HEK293T (cell line): ENCODE data around the gene E2F3.

Source experiments
- CTCF ChIA-PET: fragments of 350-600 bp; formaldehyde crosslinking; extraction: SDS; loops from one replicate; lab custom pipeline; 2021; ENCODE audit warnings: antibody characterized with exemption, inconsistent platforms; lab: Yijun Ruan, JAX
- POLR2A ChIA-PET: fragments of 350-600 bp; formaldehyde crosslinking; extraction: SDS; loops from one replicate; lab custom pipeline; 2020; ENCODE audit warnings: antibody characterized with exemption, inconsistent platforms; lab: Yijun Ruan, JAX
- DNase-seq: peaks from one replicate; pipeline ENCODE4 v3.0.0; 2012; ENCODE audit warnings: mixed read lengths; ENCODE audit errors: extremely low spot score
- ARNT ChIP-seq: fragments of 450-650 bp; IDR thresholded peaks from 2 replicates; pipeline ENCODE4 v1.6.1; 2017; ENCODE audit warnings: mild to moderate bottlenecking
- BHLHE40 ChIP-seq: fragments of 450-650 bp; IDR thresholded peaks from 2 replicates; pipeline ENCODE4 v1.6.1; 2016; ENCODE audit warnings: mild to moderate bottlenecking, moderate library complexity, borderline replicate concordance
- CTBP1 ChIP-seq: fragments of 450-650 bp; IDR thresholded peaks from 2 replicates; pipeline ENCODE4 v1.6.1; 2016; ENCODE audit warnings: borderline replicate concordance
- ELF4 ChIP-seq: fragments of 450-650 bp; IDR thresholded peaks from 2 replicates; pipeline ENCODE4 v1.6.1; 2017; ENCODE audit warnings: antibody characterized with exemption
- FOXA1 ChIP-seq: fragments of 450-650 bp; IDR thresholded peaks from 2 replicates; pipeline ENCODE4 v1.6.1; 2016; ENCODE audit warnings: mild to moderate bottlenecking
- FOXK2 ChIP-seq: fragments of 450-650 bp; IDR thresholded peaks from 2 replicates; pipeline ENCODE4 v1.6.1; 2016; ENCODE audit warnings: mild to moderate bottlenecking
- FOXM1 ChIP-seq: fragments of 450-650 bp; IDR thresholded peaks from 2 replicates; pipeline ENCODE4 v1.6.1; 2017; ENCODE audit warnings: mild to moderate bottlenecking, borderline replicate concordance
- HDGF ChIP-seq: fragments of 450-650 bp; IDR thresholded peaks from 2 replicates; pipeline ENCODE4 v1.6.1; 2017; ENCODE audit warnings: antibody characterized with exemption, borderline replicate concordance
- L3MBTL2 ChIP-seq: fragments of 450-650 bp; conservative IDR thresholded peaks from 2 replicates; pipeline ENCODE4 v1.6.1; 2016; ENCODE audit warnings: mild to moderate bottlenecking
- LEF1 ChIP-seq: fragments of 450-650 bp; IDR thresholded peaks from 2 replicates; pipeline ENCODE4 v1.6.1; 2017; ENCODE audit warnings: mild to moderate bottlenecking, borderline replicate concordance
- NFRKB ChIP-seq: fragments of 450-650 bp; IDR thresholded peaks from 2 replicates; pipeline ENCODE4 v1.6.1; 2016; ENCODE audit warnings: mild to moderate bottlenecking, moderate library complexity
- SP1 ChIP-seq: fragments of 450-650 bp; IDR thresholded peaks from 2 replicates; pipeline ENCODE4 v1.6.1; 2017
- SUZ12 ChIP-seq: fragments of 450-650 bp; IDR thresholded peaks from 2 replicates; pipeline ENCODE4 v1.6.1; 2016; ENCODE audit warnings: mild to moderate bottlenecking
- TARDBP ChIP-seq: fragments of 450-650 bp; IDR thresholded peaks from 2 replicates; pipeline ENCODE4 v1.6.1; 2016
- ZNF384 ChIP-seq: fragments of 450-650 bp; IDR thresholded peaks from 2 replicates; pipeline ENCODE4 v1.6.1; 2016
- TF ChIP-seq, protein P1 (sequence below): fragments of 450-650 bp; IDR thresholded peaks from 2 replicates; pipeline ENCODE4 v1.6.1; 2016

Gene E2F3

GRCh38 chr6:20533746-20534294, 132.1 kb downstream of the E2F3 start:
- TF ChIP-seq SUZ12, result no peak
- no peak for TF ChIP-seq FOXM1
- DNase-seq, result no peak
- ChIA-PET CTCF (no interaction called here), POLR2A (interaction anchor here (0.6 to 1.0 kb wide), 4 partner anchors 11 to 129 kb away, joined by 3 to 6 read pairs (median 4); no protein-coding TSS in a partner anchor)

DNA sequence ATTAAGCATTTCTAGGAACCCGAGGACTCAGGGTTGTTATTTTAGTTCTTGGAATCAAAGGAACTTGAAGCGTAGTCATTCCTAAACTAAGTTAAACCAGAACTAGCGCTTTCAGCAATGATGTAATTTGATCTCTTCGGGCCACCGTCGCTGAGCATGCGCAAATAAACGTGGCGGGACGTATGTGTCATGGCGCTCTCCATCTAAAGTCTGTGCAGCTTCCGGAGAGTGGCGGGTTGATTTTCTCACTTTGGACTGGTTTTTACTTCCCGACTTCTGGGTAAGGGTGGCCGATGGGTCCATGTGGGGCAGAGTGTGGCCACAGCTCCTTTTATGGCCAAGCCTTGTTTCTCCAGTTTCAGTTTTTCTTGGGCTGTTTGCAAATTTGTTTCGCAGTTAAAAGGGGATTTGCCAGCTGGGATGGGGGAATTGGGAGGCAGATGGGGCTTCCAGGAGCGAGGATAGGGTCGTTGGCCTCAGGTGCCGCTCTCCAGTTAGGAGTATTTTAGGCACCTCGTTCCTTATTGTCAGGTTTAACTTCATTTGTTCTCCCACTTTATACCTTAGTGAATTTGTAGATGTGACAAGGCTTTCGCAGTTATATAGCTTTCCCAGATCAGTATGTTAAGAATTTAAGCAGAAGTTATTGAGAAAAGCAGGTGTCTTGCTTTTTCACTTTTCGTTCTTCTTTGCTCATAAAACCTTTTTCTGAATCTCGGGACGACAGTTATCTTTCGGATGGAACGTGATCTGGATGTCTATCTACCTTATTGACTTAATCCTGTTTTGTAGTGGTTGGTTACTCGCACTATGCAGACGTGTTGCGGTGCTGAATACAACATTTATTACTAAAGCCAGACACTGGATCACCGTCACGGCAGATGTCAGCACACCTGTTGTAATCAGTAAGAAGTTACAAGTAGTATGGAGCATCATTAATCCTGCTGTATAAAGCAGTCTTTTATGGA, 132.9 kb downstream of the E2F3 start, which contains the start of gene CDKAL1:
Gene CDKAL1 (plus strand): TSS at position 163 of the 968 bp plus-strand sequence. CDS start 11,894 bp downstream, outside the sequence.
- DNase-seq, result peak; percentile 81
- ChIA-PET CTCF (interaction anchor here (0.6 kb wide), 1 partner anchor 226 kb away, joined by 3 read pairs; no protein-coding TSS in a partner anchor), POLR2A (interaction anchor here (0.6 to 1.0 kb wide), 4 partner anchors 10 to 130 kb away, joined by 3 to 6 read pairs (median 4); no protein-coding TSS in a partner anchor)
- TF ChIP-seq HDGF (no peak), ZNF384 (no peak), NFRKB (peak; percentile 68), FOXA1 (no peak), L3MBTL2 (peak; percentile 65), ELF4 (peak; percentile 51), FOXM1 (no peak), CTBP1 (no peak), SUZ12 (no peak), LEF1 (no peak)
- TF ChIP-seq, protein P1, sequence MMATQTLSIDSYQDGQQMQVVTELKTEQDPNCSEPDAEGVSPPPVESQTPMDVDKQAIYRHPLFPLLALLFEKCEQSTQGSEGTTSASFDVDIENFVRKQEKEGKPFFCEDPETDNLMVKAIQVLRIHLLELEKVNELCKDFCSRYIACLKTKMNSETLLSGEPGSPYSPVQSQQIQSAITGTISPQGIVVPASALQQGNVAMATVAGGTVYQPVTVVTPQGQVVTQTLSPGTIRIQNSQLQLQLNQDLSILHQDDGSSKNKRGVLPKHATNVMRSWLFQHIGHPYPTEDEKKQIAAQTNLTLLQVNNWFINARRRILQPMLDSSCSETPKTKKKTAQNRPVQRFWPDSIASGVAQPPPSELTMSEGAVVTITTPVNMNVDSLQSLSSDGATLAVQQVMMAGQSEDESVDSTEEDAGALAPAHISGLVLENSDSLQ, result peak; percentile 22; the same call in 1 of the 2 replicates

GRCh38 chr6:20538131-20538662, 136.5 kb downstream of the E2F3 start:
- CTCF ChIA-PET, result interaction anchor here (0.7 kb wide), 1 partner anchor 243 kb away, joined by 3 read pairs; no protein-coding TSS in a partner anchor
- DNase-seq, result no peak
- TF ChIP-seq NFRKB (no peak), LEF1 (no peak), ELF4 (no peak), FOXK2 (no peak), ZNF384 (no peak), TARDBP (no peak), BHLHE40 (no peak), SP1 (no peak), L3MBTL2 (no peak), CTBP1 (no peak), FOXA1 (no peak), SUZ12 (no peak), HDGF (no peak), ARNT (no peak)
- TF ChIP-seq, protein P1, result no peak
- POLR2A ChIA-PET, result no interaction called here

GRCh38 chr6:20538907-20539306, 137.2 kb downstream of the E2F3 start:
- POLR2A ChIA-PET, result no interaction called here
- no peak for TF ChIP-seq ZNF384
- TF ChIP-seq FOXK2, result no peak
- no peak for TF ChIP-seq ARNT
- TF ChIP-seq SUZ12, result no peak
- no peak for TF ChIP-seq SP1
- no peak for TF ChIP-seq TARDBP
- TF ChIP-seq LEF1, result no peak
- no peak for TF ChIP-seq CTBP1
- TF ChIP-seq NFRKB, result no peak
- no peak for TF ChIP-seq HDGF
- TF ChIP-seq FOXM1, result no peak
- CTCF ChIA-PET, result no interaction called here
- no peak for DNase-seq

DNA sequence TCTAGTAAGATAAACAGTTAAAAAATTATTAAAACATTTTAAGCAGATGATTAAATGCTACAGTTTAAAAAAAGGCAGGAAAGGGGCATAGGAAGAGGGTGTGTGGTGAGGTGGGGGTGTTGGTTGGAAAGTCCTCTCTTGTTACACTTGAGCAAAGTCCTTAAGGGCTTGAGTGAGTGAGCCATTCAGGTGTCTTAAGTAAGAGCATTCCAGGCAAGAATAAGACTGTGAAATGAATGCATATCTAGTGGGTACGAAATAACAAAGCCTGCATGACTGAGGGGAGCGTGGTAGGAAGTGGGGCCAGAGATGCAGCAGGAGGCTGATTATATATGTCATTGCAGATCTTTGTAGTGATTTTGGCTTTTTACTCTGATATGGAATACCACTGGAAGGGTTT, 137.7 kb downstream of the E2F3 start:
- TF ChIP-seq ELF4, result no peak
- no peak for TF ChIP-seq BHLHE40
- no peak for TF ChIP-seq NFRKB
- TF ChIP-seq LEF1, result no peak
- no peak for TF ChIP-seq L3MBTL2
- TF ChIP-seq, protein P1, result no peak
- no peak for TF ChIP-seq CTBP1
- TF ChIP-seq FOXA1, result no peak
- TF ChIP-seq ARNT, result no peak
- TF ChIP-seq FOXK2, result no peak
- TF ChIP-seq HDGF, result no peak
- TF ChIP-seq SP1, result no peak
- no peak for TF ChIP-seq FOXM1
- no peak for TF ChIP-seq SUZ12
- TF ChIP-seq TARDBP, result no peak
- TF ChIP-seq ZNF384, result no peak
- ChIA-PET POLR2A (no interaction called here), CTCF (no interaction called here)

GRCh38 chr6:20540683-20541082, 139.0 kb downstream of the E2F3 start:
- CTCF ChIA-PET, result no interaction called here
- no peak for TF ChIP-seq HDGF
- peak; percentile 28 for DNase-seq
- POLR2A ChIA-PET, result no interaction called here

More for the DNA sequence above, 137.7 kb downstream of the E2F3 start:
- no peak for DNase-seq
